ENCODE results near the gene KHDC1L.

KHDC1L gene

DNA sequence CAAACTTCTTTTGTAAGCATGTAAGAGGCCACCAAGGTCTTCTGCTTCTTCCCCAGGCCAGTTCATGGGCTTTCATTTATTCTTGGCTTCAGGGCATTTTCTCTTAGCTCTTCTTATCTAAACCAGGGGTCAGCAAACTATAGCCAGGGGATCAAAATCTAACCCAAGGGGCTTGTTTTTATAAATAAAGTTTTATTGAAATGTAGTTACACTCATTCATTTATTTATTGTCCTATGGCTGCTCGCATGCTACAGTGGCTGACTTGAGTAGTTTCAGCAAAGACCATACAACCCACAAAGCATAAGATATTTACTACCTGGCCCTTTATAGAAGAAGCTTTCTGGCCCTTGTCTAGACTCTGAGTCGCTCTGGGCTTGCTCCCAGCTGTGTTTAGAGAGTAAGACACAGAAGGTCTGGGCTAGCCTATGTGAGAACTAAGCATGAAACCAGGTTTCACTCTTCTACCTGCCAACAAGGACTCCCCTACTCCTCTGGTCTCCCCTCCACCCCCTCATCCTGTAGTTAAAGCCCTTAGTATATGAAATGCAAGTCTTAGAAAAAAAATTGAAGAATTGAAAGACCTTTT, 43.2 kb downstream of the KHDC1L start:
- DNase-seq (ENCODE audit: low spot score), result no peak
- in situ Hi-C loops (cut with MboI; ENCODE audit: low pct_unique_long_range_greater_than_20kb, low sequenced_read_pairs, unreplicated experiment), result loop anchor here (10.0 kb wide), 1 partner anchor 767 kb away; no protein-coding TSS in a partner anchor
- TF ChIP-seq, protein P1, sequence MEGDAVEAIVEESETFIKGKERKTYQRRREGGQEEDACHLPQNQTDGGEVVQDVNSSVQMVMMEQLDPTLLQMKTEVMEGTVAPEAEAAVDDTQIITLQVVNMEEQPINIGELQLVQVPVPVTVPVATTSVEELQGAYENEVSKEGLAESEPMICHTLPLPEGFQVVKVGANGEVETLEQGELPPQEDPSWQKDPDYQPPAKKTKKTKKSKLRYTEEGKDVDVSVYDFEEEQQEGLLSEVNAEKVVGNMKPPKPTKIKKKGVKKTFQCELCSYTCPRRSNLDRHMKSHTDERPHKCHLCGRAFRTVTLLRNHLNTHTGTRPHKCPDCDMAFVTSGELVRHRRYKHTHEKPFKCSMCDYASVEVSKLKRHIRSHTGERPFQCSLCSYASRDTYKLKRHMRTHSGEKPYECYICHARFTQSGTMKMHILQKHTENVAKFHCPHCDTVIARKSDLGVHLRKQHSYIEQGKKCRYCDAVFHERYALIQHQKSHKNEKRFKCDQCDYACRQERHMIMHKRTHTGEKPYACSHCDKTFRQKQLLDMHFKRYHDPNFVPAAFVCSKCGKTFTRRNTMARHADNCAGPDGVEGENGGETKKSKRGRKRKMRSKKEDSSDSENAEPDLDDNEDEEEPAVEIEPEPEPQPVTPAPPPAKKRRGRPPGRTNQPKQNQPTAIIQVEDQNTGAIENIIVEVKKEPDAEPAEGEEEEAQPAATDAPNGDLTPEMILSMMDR (IDR thresholded peaks at IDR 0.05; ENCODE audit: extremely low read depth, insufficient read depth, missing control alignments), result no peak

DNA sequence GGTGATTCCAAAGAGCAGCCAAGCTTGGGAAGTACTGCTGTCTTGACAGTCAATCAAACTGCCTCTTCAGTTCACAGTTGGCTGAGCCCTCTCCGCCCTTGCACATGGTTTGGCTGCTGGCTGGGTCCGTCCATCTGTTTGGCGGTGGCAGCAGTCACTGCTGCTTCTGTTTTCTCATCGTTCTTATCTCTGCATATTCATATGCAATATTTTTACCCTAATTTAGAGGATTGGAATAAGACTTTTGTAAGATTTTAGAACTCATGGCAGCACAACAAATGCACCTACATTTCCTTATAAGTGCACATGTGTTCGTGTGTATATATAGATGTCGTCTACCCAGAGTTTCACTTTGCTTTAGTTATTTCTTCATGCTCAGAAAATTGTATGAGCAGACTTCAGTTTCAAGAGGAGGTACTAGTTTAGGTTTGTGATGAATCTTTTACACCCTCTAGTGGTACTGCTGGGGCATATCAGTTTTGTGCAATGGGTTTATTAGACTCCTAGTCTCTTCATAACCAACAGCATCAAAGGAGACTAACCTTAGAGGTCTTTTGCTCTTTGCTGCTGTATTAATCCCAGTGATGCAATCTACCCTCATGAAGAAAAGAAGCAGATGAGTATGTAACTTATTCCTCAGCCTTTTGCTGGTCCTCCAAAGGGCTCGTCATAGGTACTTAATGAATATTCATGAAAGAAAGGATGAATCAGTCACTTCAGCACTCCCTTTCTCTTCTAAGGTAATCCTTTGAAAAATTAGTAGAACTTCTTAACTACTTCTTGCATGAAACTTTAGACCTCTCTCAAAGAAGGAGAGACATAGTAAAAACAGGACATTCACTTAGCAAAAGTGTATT, 44.3 kb downstream of the KHDC1L start:
- TF ChIP-seq, protein P1 (IDR thresholded peaks at IDR 0.05; ENCODE audit: extremely low read depth, insufficient read depth, missing control alignments), result peak; percentile 77
- DNase-seq (ENCODE audit: low spot score), result peak; percentile 62
- in situ Hi-C loops (cut with MboI; ENCODE audit: low pct_unique_long_range_greater_than_20kb, low sequenced_read_pairs, unreplicated experiment), result loop anchor here (10.0 kb wide), 1 partner anchor 766 kb away; no protein-coding TSS in a partner anchor

DNA sequence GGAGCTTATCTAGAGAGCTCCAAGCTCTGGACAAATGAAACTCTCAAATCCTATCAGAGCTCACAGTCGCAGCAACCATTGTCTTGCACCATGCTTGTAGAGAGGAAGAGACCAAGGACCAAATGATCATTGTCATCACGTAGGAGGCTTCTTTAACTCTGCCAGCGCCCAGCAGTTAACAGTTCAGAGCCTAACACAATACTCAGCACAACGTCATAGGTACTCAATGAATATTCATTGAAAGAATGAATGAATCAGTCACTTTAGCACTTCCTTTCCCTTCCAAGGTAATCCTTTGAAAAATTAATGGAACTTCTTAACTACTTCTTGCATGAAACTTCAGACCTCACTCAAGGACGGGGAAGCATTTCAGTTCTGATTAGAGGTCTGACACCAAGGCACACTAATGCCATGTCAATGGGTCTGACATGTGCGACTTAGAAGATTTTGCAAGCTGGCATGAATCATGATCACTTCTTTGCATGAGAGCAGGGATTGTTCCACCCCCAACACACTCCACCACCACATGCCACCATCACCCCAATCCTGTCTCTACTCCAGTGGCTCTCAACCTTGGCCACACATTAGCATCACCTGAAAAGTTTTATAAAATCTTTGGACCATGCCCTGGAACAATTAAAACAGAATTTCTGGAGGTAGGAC, 45.1 kb downstream of the KHDC1L start:
- in situ Hi-C loops (cut with MboI; ENCODE audit: low pct_unique_long_range_greater_than_20kb, low sequenced_read_pairs, unreplicated experiment), result loop anchor here (10.0 kb wide), 1 partner anchor 765 kb away; no protein-coding TSS in a partner anchor
- TF ChIP-seq, protein P1 (IDR thresholded peaks at IDR 0.05; ENCODE audit: extremely low read depth, insufficient read depth, missing control alignments), result no peak
- no peak for DNase-seq (ENCODE audit: low spot score)

DNA sequence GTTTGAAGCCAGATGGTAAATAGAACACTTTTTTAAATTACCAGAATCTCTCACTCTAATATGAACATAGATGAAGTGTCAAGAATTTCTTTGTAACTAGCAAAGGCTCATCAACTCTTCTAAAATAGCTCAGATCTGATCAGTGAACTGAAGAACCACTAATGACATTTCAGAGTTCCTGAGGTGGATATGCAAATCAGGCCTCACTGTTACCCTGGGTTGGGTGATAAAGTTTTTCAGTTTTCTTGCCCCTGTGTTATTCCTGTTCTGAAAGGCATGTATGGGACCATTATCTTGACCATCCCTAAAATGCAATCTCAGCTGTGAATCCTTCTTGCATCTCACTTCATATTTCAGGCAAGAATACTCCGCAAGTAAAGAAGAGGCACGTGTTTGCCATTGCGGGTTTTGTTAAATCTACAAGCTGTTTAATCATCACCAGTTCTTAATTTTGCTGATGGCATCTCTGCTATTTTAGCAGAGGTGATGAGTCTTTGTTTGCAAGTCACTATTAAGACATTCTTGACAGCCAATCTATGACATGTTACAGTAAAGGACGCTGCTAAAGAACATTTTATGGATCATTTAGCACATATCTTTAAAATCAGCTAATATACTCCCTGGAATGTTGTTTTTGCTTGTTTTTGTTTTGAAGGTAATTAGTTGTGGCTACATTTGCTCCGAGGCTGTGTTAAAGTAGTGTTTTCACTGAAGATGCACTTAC, 47.9 kb downstream of the KHDC1L start:
- in situ Hi-C loops (cut with MboI; ENCODE audit: low pct_unique_long_range_greater_than_20kb, low sequenced_read_pairs, unreplicated experiment), result no loop called here
- TF ChIP-seq, protein P1 (IDR thresholded peaks at IDR 0.05; ENCODE audit: extremely low read depth, insufficient read depth, missing control alignments), result no peak
- no peak for DNase-seq (ENCODE audit: low spot score)

DNA sequence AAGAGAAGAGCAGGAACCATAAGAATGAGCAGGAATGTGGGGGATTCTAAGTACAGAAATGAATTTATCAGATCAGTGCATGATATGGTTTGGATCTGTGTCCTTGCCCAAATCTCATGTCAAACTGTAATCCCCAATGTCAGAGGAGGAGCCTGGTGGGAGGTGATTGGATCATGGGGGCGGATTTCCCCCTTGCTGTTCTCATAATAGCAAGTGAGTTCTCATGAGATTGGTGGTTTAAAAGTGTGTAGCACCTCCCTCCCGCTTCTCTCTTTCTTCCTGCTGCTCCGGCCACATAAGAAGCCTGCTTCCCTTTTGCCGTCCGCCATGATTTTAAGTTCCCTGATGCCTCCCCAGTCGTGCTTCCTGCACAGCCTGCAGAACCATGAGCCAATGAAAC, 49.2 kb downstream of the KHDC1L start:
- no peak for DNase-seq (ENCODE audit: low spot score)
- TF ChIP-seq, protein P1 (IDR thresholded peaks at IDR 0.05; ENCODE audit: extremely low read depth, insufficient read depth, missing control alignments), result no peak
- in situ Hi-C loops (cut with MboI; ENCODE audit: low pct_unique_long_range_greater_than_20kb, low sequenced_read_pairs, unreplicated experiment), result no loop called here

DNA sequence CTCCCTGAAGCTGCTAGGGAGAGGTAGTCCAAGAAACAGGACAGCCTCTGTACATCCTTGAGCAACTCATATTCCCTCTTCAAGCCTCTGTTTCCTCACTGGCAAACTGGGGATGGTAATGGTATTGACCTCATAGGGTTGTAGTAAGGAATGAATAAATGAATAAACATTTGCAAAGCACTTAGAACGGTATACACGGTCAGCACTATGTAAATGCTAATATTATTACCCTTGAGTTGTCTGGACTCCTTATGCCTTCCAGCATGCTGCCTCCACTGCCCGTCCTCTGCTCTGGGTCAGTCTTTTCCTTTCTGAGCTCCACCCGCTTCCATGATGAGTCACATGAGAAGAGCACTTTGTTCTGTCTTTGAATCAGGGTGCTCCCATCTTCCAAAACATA, 50.6 kb downstream of the KHDC1L start:
- TF ChIP-seq, protein P1 (IDR thresholded peaks at IDR 0.05; ENCODE audit: extremely low read depth, insufficient read depth, missing control alignments), result no peak
- in situ Hi-C loops (cut with MboI; ENCODE audit: low pct_unique_long_range_greater_than_20kb, low sequenced_read_pairs, unreplicated experiment), result no loop called here
- DNase-seq (ENCODE audit: low spot score), result no peak

Data from GM13977 (cell line).